ENCODE measurements around the gene RANBP3.

RANBP3 gene

DNA sequence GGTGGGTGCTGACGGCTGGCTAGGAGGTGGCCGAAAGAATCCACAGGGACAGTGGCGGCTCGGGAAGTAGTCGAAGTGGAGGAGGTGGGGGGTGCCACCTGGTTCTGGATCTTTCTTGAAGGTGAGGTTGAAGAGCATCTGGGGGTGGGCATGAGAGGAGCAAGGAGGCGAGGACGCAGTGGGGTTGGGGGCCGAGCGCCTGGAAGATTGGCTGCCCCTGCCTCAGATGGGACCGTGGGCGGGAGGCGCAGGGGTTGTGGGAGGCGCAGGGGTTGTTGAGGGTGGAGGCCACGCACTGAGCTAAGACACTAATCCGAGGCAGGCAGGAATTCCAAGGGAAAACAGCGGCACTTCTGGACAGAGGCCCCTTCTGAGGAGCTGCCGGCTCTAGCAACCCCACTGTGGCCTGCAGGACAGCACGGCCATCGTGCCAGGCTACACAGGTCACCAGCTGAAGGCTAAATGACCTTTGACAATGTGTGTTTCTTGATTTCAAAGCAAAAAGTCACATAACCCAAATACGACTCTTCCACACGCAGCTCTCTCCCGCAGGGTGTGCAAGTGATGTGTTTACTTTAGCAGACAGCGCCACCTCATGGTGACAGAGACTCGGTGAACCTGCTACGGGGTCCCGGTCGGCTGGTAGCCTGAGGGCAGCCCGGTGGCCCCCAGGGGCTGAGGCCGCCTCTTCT is 44.1 kb upstream of the RANBP3 start:
- peak; percentile 90 for DNase-seq (ENCODE audit: low spot score)
- TF ChIP-seq, protein P1, sequence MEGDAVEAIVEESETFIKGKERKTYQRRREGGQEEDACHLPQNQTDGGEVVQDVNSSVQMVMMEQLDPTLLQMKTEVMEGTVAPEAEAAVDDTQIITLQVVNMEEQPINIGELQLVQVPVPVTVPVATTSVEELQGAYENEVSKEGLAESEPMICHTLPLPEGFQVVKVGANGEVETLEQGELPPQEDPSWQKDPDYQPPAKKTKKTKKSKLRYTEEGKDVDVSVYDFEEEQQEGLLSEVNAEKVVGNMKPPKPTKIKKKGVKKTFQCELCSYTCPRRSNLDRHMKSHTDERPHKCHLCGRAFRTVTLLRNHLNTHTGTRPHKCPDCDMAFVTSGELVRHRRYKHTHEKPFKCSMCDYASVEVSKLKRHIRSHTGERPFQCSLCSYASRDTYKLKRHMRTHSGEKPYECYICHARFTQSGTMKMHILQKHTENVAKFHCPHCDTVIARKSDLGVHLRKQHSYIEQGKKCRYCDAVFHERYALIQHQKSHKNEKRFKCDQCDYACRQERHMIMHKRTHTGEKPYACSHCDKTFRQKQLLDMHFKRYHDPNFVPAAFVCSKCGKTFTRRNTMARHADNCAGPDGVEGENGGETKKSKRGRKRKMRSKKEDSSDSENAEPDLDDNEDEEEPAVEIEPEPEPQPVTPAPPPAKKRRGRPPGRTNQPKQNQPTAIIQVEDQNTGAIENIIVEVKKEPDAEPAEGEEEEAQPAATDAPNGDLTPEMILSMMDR (IDR thresholded peaks at IDR 0.05; ENCODE audit: extremely low read depth, insufficient read depth, missing control alignments): peak; percentile 89
- in situ Hi-C loops (cut with MboI; ENCODE audit: low pct_unique_long_range_greater_than_20kb, low sequenced_read_pairs, unreplicated experiment): loop anchor here (25.0 kb wide), 1 partner anchor 210 kb away; the partner anchor contains the start of gene NRTN

DNA sequence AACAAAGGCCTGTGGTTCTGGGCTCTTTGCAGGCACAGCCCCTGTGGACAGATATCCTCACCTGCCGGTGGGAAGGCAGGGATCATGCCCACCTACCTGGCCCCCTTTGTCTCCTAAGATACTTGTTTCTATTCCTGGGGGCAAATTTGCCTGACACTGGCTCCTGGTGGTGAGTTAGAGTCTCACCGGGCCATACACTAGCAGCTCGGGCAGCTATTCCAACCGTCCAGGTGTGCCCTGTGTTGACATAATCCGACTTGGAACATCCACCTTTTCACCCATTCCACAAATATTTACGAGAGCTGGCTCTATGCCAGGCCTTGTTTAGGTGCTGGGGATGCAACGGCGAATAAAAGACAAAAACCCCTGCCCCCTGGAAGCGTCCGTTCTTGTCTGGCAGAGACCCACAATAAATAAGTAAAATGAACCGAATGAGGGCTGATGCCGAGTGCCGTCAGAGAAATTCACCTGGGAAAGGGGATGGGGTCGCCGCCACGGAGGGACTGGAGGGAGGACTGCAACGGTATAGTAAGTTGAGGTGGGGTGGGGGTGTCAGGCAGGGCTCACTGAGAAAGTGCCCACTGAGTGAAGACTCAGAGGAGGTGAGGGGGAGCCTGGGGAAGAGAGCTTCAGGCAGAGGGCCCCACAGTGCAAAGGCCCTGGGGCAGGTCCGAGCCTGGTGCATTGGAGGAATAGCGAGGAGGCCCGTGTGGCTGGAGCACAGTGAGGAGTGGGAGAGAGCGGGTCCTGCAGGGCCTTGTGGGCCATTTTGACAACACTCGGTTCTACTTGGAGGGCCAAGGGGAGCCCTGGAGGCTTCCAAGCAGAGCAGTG is 43.2 kb upstream of the RANBP3 start:
- TF ChIP-seq, protein P1 (IDR thresholded peaks at IDR 0.05; ENCODE audit: extremely low read depth, insufficient read depth, missing control alignments): no peak
- DNase-seq (ENCODE audit: low spot score): no peak
- in situ Hi-C loops (cut with MboI; ENCODE audit: low pct_unique_long_range_greater_than_20kb, low sequenced_read_pairs, unreplicated experiment): loop anchor here (25.0 kb wide), 1 partner anchor 209 kb away; the partner anchor contains the start of gene NRTN

DNA sequence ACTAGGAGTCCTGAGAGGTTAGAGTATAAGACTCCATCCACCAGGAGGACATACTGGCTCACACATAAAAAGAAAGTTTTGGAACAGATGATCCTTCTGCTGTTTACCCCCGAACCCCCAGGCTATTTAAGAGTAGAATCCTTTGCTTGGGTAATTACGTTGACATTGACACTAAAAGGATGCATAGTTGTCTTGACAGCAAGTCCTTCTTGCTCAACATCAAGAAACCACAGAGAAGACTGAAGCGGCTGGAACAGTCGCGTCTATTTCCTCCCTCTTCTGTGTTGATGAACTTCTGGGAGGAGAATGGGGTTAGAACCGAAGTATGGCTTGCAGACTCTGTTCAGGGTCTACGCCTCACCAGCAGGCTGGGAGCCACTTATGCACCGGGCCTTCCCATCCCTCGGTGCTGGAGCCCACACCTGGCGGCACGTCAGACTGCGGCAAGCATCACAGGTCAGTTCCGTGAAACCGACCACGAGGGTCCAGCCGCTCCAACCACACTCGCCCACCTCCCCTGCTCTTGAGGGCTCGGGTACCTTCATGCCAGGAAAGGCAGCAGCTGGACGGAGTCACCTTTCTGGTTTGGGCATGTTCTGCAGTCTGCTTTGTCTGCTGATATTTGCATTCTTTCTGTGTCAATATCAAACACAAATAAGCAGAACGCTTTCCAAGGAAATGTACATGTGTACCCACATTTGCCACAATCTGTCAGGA is 42.4 kb upstream of the RANBP3 start:
- DNase-seq (ENCODE audit: low spot score): no peak
- in situ Hi-C loops (cut with MboI; ENCODE audit: low pct_unique_long_range_greater_than_20kb, low sequenced_read_pairs, unreplicated experiment): loop anchor here (25.0 kb wide), 1 partner anchor 208 kb away; the partner anchor contains the start of gene NRTN
- TF ChIP-seq, protein P1 (IDR thresholded peaks at IDR 0.05; ENCODE audit: extremely low read depth, insufficient read depth, missing control alignments): no peak

DNA sequence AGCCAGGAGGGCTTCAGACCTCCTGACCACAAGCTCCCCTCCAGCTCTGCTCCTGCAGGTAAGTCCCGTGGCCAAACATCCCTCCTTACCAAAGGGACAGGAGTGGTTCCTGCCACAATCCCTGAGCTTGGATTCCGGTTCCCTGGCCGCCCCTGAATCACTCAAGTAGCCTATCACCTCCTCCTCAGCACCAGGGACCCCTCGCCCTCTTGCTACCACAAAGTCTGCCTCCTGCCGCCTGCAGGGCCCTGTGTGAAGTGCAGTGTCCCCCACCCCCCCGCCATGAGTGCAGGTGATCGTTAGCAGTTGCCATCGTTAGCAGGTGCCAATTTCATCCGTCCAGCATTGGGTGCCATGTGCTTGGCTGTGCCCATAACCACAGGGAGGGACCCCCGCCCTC is 40.8 kb upstream of the RANBP3 start:
- in situ Hi-C loops (cut with MboI; ENCODE audit: low pct_unique_long_range_greater_than_20kb, low sequenced_read_pairs, unreplicated experiment): loop anchor here (25.0 kb wide), 1 partner anchor 206 kb away; the partner anchor contains the start of gene NRTN
- TF ChIP-seq, protein P1 (IDR thresholded peaks at IDR 0.05; ENCODE audit: extremely low read depth, insufficient read depth, missing control alignments): peak; percentile 24
- no peak for DNase-seq (ENCODE audit: low spot score)

DNA sequence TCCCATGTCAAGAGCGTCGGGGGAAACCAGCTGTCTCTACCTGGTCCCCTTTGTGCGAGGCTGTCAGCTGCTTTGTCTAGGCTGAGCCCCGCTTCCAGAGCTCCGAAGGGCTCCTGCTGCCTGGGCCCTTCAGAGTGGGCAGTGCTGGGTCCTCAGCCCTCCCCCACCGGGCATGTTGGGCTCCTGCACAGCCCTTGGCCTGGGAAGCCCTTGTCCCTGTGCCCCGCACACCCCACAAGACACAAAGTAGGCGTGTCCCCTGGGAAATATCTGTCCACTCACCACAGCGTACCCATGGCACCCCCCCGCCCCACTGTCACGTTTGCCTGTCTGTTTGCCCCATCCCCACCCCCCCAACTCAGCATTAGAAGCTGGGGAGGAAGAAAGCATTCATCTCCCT is 39.6 kb upstream of the RANBP3 start:
- TF ChIP-seq, protein P1 (IDR thresholded peaks at IDR 0.05; ENCODE audit: extremely low read depth, insufficient read depth, missing control alignments): no peak
- DNase-seq (ENCODE audit: low spot score): no peak
- in situ Hi-C loops (cut with MboI; ENCODE audit: low pct_unique_long_range_greater_than_20kb, low sequenced_read_pairs, unreplicated experiment): loop anchor here (25.0 kb wide), 1 partner anchor 205 kb away; the partner anchor contains the start of gene NRTN

All from GM13977 (cell line).